H1 (cell line): ENCODE data around the gene GMPPA. TPM values are rescaled to one million over a fixed set of nuclear protein-coding genes. Genes with fewer than 3 reads are reported as not detected.

Source experiments
- CTCF ChIA-PET: fragments of 300-600 bp; sonication (Branson Sonifier 250); formaldehyde crosslinking; loops from one replicate; lab custom pipeline; 2021; ENCODE audit not compliant: partially characterized antibody; lab: Charles Lee
- POLR2A ChIA-PET: fragments of 300-600 bp; sonication (Branson Sonifier 250); formaldehyde crosslinking; loops from one replicate; lab custom pipeline; 2021; ENCODE audit warnings: inconsistent platforms; ENCODE audit not compliant: partially characterized antibody; lab: Charles Lee
- DNase-seq, 2 experiments: peaks; one replicate each; pipeline versions ENCODE4 v3.0.0 to v3.0.0-alpha.2; 2010 to 2022; ENCODE audit warnings: low spot score in 2 of 2, low read depth in 1 of 2, mixed read lengths in 1 of 2
- FAIRE-seq: peaks from 2 replicates; lab custom pipeline; 2011; peaks lifted over from hg19 to GRCh38; lab: Jason Lieb, UNC
- H2AFZ ChIP-seq: 2 replicates; pipeline ENCODE4 v1.8.1; 2012; ENCODE audit warnings: low read length, inconsistent platforms
- H2AK5ac ChIP-seq: 2 replicates; pipeline ENCODE4 v1.6.1; 2013; ENCODE audit warnings: low read depth, low read length
- H2BK120ac ChIP-seq: replicated peaks from 2 replicates; pipeline ENCODE3; 2013; ENCODE audit warnings: low read depth, low read length, inconsistent platforms
- H2BK12ac ChIP-seq: 2 replicates; pipeline ENCODE4 v1.6.1; 2013; ENCODE audit warnings: low read depth, low read length
- H2BK15ac ChIP-seq: 2 replicates; pipeline ENCODE4 v1.6.1; 2013; ENCODE audit warnings: low read length
- H2BK20ac ChIP-seq: 2 replicates; pipeline ENCODE4 v1.6.1; 2013; ENCODE audit warnings: low read length
- H2BK5ac ChIP-seq: 2 replicates; pipeline ENCODE4 v1.6.1; 2013; ENCODE audit warnings: low read depth, low read length
- H3K14ac ChIP-seq: 2 replicates; pipeline ENCODE4 v1.6.1; 2013; ENCODE audit warnings: inconsistent platforms; ENCODE audit not compliant: insufficient read length
- H3K18ac ChIP-seq: 2 replicates; pipeline ENCODE4 v1.6.1; 2013; ENCODE audit warnings: low read length; ENCODE audit errors: extremely low read depth
- H3K23ac ChIP-seq: 2 replicates; pipeline ENCODE4 v1.6.1; 2013; ENCODE audit warnings: inconsistent platforms; ENCODE audit not compliant: insufficient read length
- H3K23me2 ChIP-seq: 2 replicates; pipeline ENCODE4 v1.6.1; 2013; ENCODE audit warnings: low read depth, low read length
- H3K27ac ChIP-seq: 2 replicates; pipeline ENCODE4 v1.6.1; 2011; ENCODE audit warnings: low read depth, low read length, inconsistent platforms
- H3K27me3 ChIP-seq, 4 experiments: replicated peaks in 1 of 4; 1 replicate in 1 of 4; 2 replicates in 3 of 4; pipeline versions ENCODE4 v1.6.1 to v1.8.1; 2011 to 2013; ENCODE audit warnings: low read length in 3 of 4, mild to moderate bottlenecking in 3 of 4, inconsistent platforms in 2 of 4, mixed read lengths in 2 of 4, moderate library complexity in 1 of 4; ENCODE audit not compliant: control insufficient read depth in 3 of 4, insufficient read depth in 3 of 4; ENCODE audit errors: extremely low read depth in 1 of 4
- H3K36me3 ChIP-seq, 4 experiments: 2 replicates each; pipeline versions ENCODE4 v1.6.1 to v1.8.1; 2011 to 2013; ENCODE audit warnings: mild to moderate bottlenecking in 4 of 4, low read length in 3 of 4, moderate library complexity in 2 of 4, control low read depth in 1 of 4, inconsistent platforms in 1 of 4; ENCODE audit not compliant: insufficient read depth in 4 of 4, control insufficient read depth in 2 of 4
- H3K4ac ChIP-seq: replicated peaks from 2 replicates; pipeline ENCODE3; 2013; ENCODE audit warnings: low read length, low read depth, mixed read lengths, inconsistent platforms; ENCODE audit not compliant: insufficient read length
- H3K4me1 ChIP-seq, 4 experiments: replicated peaks in 1 of 4; 1 replicate in 1 of 4; 2 replicates in 3 of 4; pipeline versions ENCODE4 v1.6.1 to v1.8.1; 2011 to 2013; ENCODE audit warnings: low read length in 3 of 4, inconsistent platforms in 2 of 4, mixed read lengths in 1 of 4; ENCODE audit not compliant: insufficient read depth in 4 of 4, control insufficient read depth in 3 of 4
- H3K4me2 ChIP-seq, 2 experiments: 2 replicates each; pipeline versions ENCODE4 v1.6.1 to v1.8.1; 2011 to 2013; ENCODE audit warnings: low read depth in 2 of 2, low read length in 2 of 2, control low read depth in 1 of 2, inconsistent platforms in 1 of 2, mild to moderate bottlenecking in 1 of 2; ENCODE audit not compliant: insufficient read depth in 1 of 2
- H3K4me3 ChIP-seq, 4 experiments: fragments of 200-600, 300-600 bp in 1 of 4; sonication (generic), shearing (Covaris generic), sonication (Bioruptor Twin) in 1 of 4; 2 replicates each; pipeline versions ENCODE4 v1.5.1 to v1.8.1; 2011 to 2016; ENCODE audit warnings: low read length in 4 of 4, low read depth in 3 of 4, control low read depth in 2 of 4, inconsistent platforms in 2 of 4, mild to moderate bottlenecking in 2 of 4, mixed read lengths in 1 of 4, moderate library complexity in 1 of 4; ENCODE audit not compliant: insufficient read depth in 2 of 4; ENCODE audit errors: extremely low read depth in 1 of 4
- H3K56ac ChIP-seq: replicated peaks from 2 replicates; pipeline ENCODE3; 2013; ENCODE audit warnings: low read depth, mild to moderate bottlenecking, mixed read lengths, low read length, inconsistent platforms; ENCODE audit not compliant: insufficient read length
- H3K79me1 ChIP-seq: 2 replicates; pipeline ENCODE4 v1.6.1; 2013; ENCODE audit warnings: low read depth, low read length, control low read depth
- H3K79me2 ChIP-seq, 2 experiments: 2 replicates each; pipeline versions ENCODE4 v1.6.1 to v1.8.1; 2012 to 2013; ENCODE audit warnings: low read length in 2 of 2, mild to moderate bottlenecking in 2 of 2, inconsistent platforms in 1 of 2; ENCODE audit not compliant: insufficient read depth in 2 of 2, control insufficient read depth in 1 of 2
- H3K9ac ChIP-seq, 4 experiments: replicated peaks in 1 of 4; 1 replicate in 1 of 4; 2 replicates in 3 of 4; pipeline versions ENCODE4 v1.6.1 to v1.8.1; 2011 to 2013; ENCODE audit warnings: low read depth in 3 of 4, low read length in 3 of 4, control low read depth in 2 of 4, mild to moderate bottlenecking in 2 of 4, moderate library complexity in 2 of 4, inconsistent platforms in 1 of 4; ENCODE audit errors: extremely low read depth in 1 of 4
- H3K9me3 ChIP-seq, 2 experiments: 2 replicates each; pipeline versions ENCODE4 v1.6.1 to v1.8.1; 2012 to 2013; ENCODE audit warnings: mild to moderate bottlenecking in 2 of 2, moderate library complexity in 2 of 2, control low read depth in 1 of 2, inconsistent platforms in 1 of 2, low read depth in 1 of 2, low read length in 1 of 2, mixed read lengths in 1 of 2; ENCODE audit not compliant: insufficient read depth in 2 of 2
- H4K20me1 ChIP-seq, 2 experiments: replicated peaks in 1 of 2; 2 replicates each; pipeline versions ENCODE3 to v1.8.1; 2011 to 2013; ENCODE audit warnings: inconsistent platforms in 2 of 2, low read length in 2 of 2, mild to moderate bottlenecking in 1 of 2; ENCODE audit not compliant: insufficient read depth in 2 of 2, control insufficient read depth in 1 of 2
- H4K5ac ChIP-seq: 2 replicates; pipeline ENCODE4 v1.6.1; 2013; ENCODE audit warnings: low read length, low read depth, mixed read lengths, inconsistent platforms; ENCODE audit not compliant: insufficient read length
- H4K8ac ChIP-seq: 2 replicates; pipeline ENCODE4 v1.8.0; 2013; ENCODE audit warnings: mild to moderate bottlenecking, moderate library complexity, low read length, inconsistent platforms; ENCODE audit not compliant: insufficient read depth; ENCODE audit errors: extremely low read depth
- H4K91ac ChIP-seq: replicated peaks from 2 replicates; pipeline ENCODE3; 2013; ENCODE audit warnings: low read length, mixed read lengths, inconsistent platforms; ENCODE audit not compliant: insufficient read length
- ASH2L ChIP-seq: fragments of 200-600, 300-600 bp; sonication (generic); IDR thresholded peaks from one replicate; pipeline ENCODE4 v1.7.1; 2017; ENCODE audit warnings: low read length
- CEBPB ChIP-seq: IDR thresholded peaks from 2 replicates; pipeline ENCODE4 v1.6.1; 2012; ENCODE audit warnings: low read depth, low read length
- CREB1 ChIP-seq: IDR thresholded peaks from 2 replicates; pipeline ENCODE4 v1.6.1; 2012; ENCODE audit warnings: inconsistent platforms
- EP300 ChIP-seq, 2 experiments: IDR thresholded peaks; 1 replicate in 1 of 2; 2 replicates in 1 of 2; pipeline ENCODE4 v1.6.1; 2011 to 2012; ENCODE audit warnings: low read depth in 2 of 2, low read length in 2 of 2, mild to moderate bottlenecking in 2 of 2, borderline replicate concordance in 1 of 2, inconsistent platforms in 1 of 2, moderate library complexity in 1 of 2
- NANOG ChIP-seq: IDR thresholded peaks from 2 replicates; pipeline ENCODE4 v1.6.1; 2011; ENCODE audit warnings: low read length, low read depth, mild to moderate bottlenecking, inconsistent platforms; ENCODE audit not compliant: insufficient read depth, poor library complexity, severe bottlenecking
- POLR2AphosphoS5 ChIP-seq: IDR thresholded peaks from 2 replicates; pipeline ENCODE4 v1.6.1; 2011; ENCODE audit warnings: low read depth, low read length
- POU5F1 ChIP-seq: IDR thresholded peaks from 2 replicates; pipeline ENCODE4 v1.6.1; 2011; ENCODE audit warnings: low read depth, mild to moderate bottlenecking, low read length, moderate library complexity
- RXRA ChIP-seq: IDR thresholded peaks from 2 replicates; pipeline ENCODE4 v1.6.1; 2011; ENCODE audit warnings: low read depth, mild to moderate bottlenecking, low read length, moderate library complexity; ENCODE audit not compliant: insufficient read depth
- TCF12 ChIP-seq: IDR thresholded peaks from 2 replicates; pipeline ENCODE4 v1.6.1; 2011; ENCODE audit warnings: low read depth, mild to moderate bottlenecking, low read length
- TEAD4 ChIP-seq: IDR thresholded peaks from 2 replicates; pipeline ENCODE4 v1.6.1; 2012; ENCODE audit warnings: low read depth, low read length, inconsistent platforms, mixed read lengths
- WGBS, 2 experiments: shearing (Covaris generic) in 1 of 2; methylation state at CpG; one replicate each; pipeline versions ENCODE4 v1.1.6 to v1.1.7; 2013 to 2015; ENCODE audit warnings: low lambda C conversion rate in 2 of 2, mixed read lengths in 2 of 2, inconsistent platforms in 1 of 2, low coverage in 1 of 2, missing lambda C conversion rate in 1 of 2; ENCODE audit not compliant: insufficient replicate concordance in 2 of 2, insufficient coverage in 1 of 2, insufficient read length in 1 of 2; ENCODE audit errors: extremely low coverage in 1 of 2, missing lambda C conversion rate in 1 of 2; 5-methylcytosine and 5-hydroxymethylcytosine counted together
- polyA plus RNA-seq, 7 experiments: library from polyadenylated mRNA; depleted of rRNA in 3 of 7; stranded (reverse) in 5 of 7; unstranded in 2 of 7; fragments of >200 nt in 5 of 7; fragments of 200-250 nt in 2 of 7; gene quantifications; 1 replicate in 5 of 7; 2 replicates in 1 of 7; 4 replicates in 1 of 7; pipeline versions ENCODE4 v1.2.1 to v1.2.3, GENCODE V29; 2011 to 2013; ENCODE audit warnings: missing spikeins in 2 of 7, mixed read lengths in 2 of 7
- total RNA-seq: library from RNA; stranded (reverse); fragmentation: NEBNext Ultra II Directional; extraction: Animal tissue kit (Norgen Biotek cat#: 25700); gene quantifications from 2 replicates; pipeline ENCODE4 v1.2.1, GENCODE V29; 2021

The GMPPA gene
- total and polyA plus RNA-seq, 2 of the 8 experiments (the other 6 are each of a cell fraction or from before 2014, with no cell fraction given) = 34.3 to 98.8 TPM

GRCh38 chr2:219482674-219483405, 15.9 kb upstream of the GMPPA start:
- DNase-seq = no peak
- Histone ChIP-seq H3K4me2 (no peak overlapping the region), H2BK12ac (no peak overlapping the region), H3K36me3 (no peaks in the 10 kb centered on the region; a peak in 1 of 8 replicates), H3K56ac (no peak overlapping the region), H3K79me1 (no peaks in the 10 kb centered on the region; the same call in 1 of the 2 replicates), H4K8ac (no peak overlapping the region), H3K23me2 (peaks cover 8% of the 10 kb centered on the region; the same call in 1 of the 2 replicates), H3K4me1 (peaks cover 6 to 37% (median 24%) of the 10 kb centered on the region in 4 experiments), H3K9ac (no peak overlapping the region), H4K5ac (no peak overlapping the region), H2BK5ac (no peak overlapping the region), H3K18ac (peak overlapping the region; percentile 60; the same call in 1 of the 2 replicates), H4K20me1 (peaks cover 0 to 2% of the 10 kb centered on the region in 2 experiments), H4K91ac (no peak overlapping the region), H3K4ac (no peak overlapping the region), H2AFZ (no peak overlapping the region), H2BK15ac (no peak overlapping the region), H3K79me2 (no peaks in the 10 kb centered on the region), H3K4me3 (no peak overlapping the region), H2AK5ac (peak overlapping the region; percentile 24; the same call in 1 of the 2 replicates), H3K27me3 (peaks cover 20 to 45% (median 35%) of the 10 kb centered on the region in 4 experiments), H3K14ac (no peak overlapping the region), H3K23ac (no peak overlapping the region), H2BK120ac (no peak overlapping the region), H2BK20ac (no peak overlapping the region), H3K9me3 (no peaks in the 10 kb centered on the region), H3K27ac (no peak overlapping the region)
- WGBS, 2 experiments = 78% methylated on average over 13 of the region's 17 CpGs; no CpG with 5 or more reads in 1 of the 2 experiments
- no peak for TF ChIP-seq CREB1
- TF ChIP-seq EP300 (IDR thresholded peaks at IDR 0.05; ENCODE audit: borderline replicate concordance in 1 of 2, low read depth in 2 of 2, low read length in 2 of 2) = no peak
- TF ChIP-seq POLR2AphosphoS5 = no peak
- TF ChIP-seq TEAD4 = no peak
- TF ChIP-seq POU5F1 = no peak
- TF ChIP-seq RXRA = no peak
- TF ChIP-seq NANOG = no peak
- TF ChIP-seq CEBPB = no peak
- no peak for TF ChIP-seq TCF12
- TF ChIP-seq ASH2L = no peak
- ChIA-PET CTCF (interaction anchor here (0.6 to 113.1 kb wide), 9 partner anchors 7 to 185 kb away, joined by 3 to 7248 read pairs (median 11); partner anchors contain the start of genes ASIC4, CHPF, DES and DNPEP), POLR2A (interaction anchor here (1.0 to 19.9 kb wide), 10 partner anchors 13 to 95 kb away, joined by 3 to 216 read pairs (median 7); partner anchors contain the start of genes ASIC4, DNPEP and GMPPA)
- FAIRE-seq = no peak
